Hippocampal formation (tissue), 2 donors: ENCODE results near the gene YAP1.

Experiments
- DNase-seq, 2 donors: peaks; one replicate each; lab custom pipeline; 2025; lab: John Stamatoyannopoulos, UW

Gene YAP1

GRCh38 chr11:102163368-102163767 is 53.1 kb downstream of the YAP1 start:
- no peak for DNase-seq

DNA sequence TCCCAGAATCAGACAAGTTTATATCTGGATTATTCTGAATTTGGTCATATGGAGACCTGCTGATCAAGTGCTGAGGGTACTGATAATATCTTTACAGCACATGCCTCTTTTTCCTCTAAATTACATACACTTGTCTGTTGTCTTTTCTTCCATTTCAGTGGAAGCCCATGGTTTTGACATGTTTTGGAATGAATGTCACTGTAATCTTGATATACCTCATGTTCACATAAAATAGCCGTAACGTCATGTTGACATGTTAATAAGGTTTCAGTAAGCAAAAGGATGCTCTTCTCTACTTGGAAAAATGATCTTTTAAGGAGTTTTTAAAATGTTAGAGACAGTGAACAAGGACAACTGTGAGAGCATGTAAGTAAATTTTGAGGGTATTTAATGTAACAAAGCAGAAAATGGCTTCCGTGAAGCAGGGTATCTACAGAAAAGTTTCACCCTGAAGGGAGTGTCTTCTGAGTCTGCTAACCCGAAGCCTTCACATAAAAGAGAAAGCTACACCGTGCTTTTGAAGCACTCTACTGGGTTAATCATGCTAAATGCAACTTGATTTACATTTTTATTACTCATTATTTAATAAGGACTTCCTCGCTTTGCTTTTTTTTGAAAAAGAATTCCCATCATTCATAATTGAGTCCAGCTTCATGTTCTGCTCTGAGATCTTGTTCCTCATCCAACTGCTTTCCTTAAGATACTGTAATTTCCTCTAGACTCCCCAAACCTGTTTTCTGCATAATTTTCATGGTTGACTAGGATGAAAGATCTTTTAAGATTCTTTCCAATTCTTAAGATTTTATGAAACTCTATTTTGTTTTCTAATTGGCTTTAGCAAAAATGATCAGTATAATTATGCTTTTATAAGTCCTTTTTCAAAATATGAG is 56.2 kb downstream of the YAP1 start:
- DNase-seq = no peak

- DNase-seq = no peak
These were observed 58.2 kb downstream of the YAP1 start for GRCh38 chr11:102168481-102168880.

- DNase-seq = no peak
These were observed 60.9 kb downstream of the YAP1 start for GRCh38 chr11:102171101-102171500.

- DNase-seq = no peak
These were observed 62.0 kb downstream of the YAP1 start for GRCh38 chr11:102172127-102172848.

DNA sequence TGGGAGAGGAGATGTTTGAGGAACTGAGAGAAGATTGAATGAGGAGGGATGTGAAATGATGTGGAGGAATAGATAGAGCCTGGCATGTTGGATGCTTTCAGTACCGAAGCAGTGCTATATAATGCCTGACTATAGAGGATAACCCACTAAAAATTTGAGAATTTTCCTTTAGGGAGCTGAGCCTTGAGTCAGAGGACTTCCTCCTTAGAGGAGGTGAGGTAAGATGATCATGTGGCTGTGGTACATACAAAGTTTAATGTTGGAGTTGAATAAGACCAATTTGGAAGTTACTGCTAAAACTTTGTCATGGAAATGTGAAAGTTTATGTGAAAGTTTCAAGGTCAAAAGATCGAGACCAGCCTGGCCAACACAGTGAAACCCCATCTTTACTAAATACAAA is 66.9 kb downstream of the YAP1 start:
- DNase-seq = no peak

DNA sequence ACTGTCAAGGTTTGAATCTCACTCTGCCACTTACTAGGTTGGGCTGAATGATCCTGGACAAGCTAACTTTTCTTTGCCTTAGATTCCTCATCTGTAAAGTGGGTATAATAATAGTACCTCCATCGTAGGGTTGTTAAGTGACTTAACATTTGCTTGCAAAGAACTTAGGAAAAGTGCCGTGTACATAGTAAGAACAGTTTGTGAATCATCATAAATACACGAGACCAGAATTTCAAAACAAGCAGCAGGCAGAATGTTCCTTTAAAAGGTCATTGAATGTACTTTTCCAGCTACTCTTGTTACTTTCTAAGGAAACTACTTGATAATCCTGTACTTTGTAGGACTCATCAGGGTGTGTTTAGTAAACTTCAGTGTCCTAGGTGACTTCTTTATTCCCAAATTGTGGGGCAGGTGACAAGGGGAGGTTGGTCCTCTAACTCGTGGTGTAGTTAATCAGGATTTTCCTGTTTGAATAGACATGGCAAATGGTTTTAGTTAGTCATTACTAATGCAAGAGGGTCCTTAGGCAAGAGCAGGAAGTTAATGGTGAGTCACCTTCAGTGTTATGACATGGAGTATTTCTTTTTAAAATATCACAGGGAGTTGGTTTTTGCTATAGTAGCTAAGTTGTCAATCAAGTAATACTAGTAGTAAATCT is 67.9 kb downstream of the YAP1 start:
- DNase-seq = no peak

GRCh38 chr11:102179371-102179770 is 69.1 kb downstream of the YAP1 start:
- no peak for DNase-seq

DNA sequence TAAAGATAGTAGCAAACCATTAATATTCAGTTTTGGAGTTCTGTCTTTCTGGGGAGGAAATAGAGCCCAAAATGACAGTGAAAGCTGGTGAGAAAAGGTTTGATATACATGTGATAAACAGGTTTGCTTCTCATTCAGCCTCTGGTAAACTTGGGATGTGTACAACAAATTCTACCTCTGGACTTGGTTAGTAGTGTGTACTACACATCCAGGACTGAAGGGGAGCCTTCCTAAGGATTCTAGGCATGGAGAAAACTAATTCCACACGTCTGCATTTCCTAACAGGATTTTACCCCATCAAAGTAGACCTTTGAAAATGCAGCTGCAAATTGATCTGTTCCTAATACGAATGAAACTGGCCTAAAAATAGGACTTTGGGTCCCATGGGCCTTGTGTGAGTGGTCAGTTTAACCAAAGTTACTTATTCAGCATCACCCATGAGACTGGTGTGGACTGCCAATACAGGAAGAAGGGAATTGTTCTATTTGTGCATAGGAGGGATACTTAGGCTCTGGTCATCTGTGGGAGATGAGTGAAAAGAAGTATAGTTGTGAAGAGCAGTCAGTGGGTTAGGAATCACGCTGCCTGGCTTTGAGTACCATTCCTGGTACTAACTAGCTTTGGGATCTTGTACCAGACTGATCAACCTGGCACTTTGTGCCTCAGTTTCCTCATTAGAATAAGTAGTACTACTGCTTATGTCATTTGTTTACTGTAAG is 74.2 kb downstream of the YAP1 start:
- no peak for DNase-seq

- DNase-seq = no peak
These were observed 76.4 kb downstream of the YAP1 start for GRCh38 chr11:102186551-102187191.

GRCh38 chr11:102187416-102188151 is 77.3 kb downstream of the YAP1 start:
- DNase-seq = no peak

GRCh38 chr11:102188488-102188887 is 78.2 kb downstream of the YAP1 start:
- no peak for DNase-seq

DNA sequence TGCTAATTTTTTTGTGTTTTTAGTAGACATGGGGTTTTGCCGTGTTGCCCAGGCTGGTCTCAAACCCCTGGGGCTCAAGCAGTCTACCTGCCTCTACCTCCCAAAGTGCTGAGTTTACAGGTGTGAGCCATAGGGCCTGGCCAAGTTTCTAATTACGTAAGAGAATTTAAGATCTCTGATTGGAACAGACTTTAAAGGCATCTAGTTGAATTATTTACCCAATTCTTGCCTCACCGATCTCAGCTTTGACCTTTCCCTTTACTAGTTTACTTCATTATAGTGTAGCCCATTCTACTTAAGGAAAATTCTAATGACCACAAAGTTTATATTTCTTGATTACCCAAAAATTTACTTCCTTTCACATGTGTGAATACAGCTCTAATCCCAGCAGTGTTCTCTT is 81.6 kb downstream of the YAP1 start:
- DNase-seq = no peak

GRCh38 chr11:102192349-102193066 is 82.3 kb downstream of the YAP1 start:
- DNase-seq = no peak

DNA sequence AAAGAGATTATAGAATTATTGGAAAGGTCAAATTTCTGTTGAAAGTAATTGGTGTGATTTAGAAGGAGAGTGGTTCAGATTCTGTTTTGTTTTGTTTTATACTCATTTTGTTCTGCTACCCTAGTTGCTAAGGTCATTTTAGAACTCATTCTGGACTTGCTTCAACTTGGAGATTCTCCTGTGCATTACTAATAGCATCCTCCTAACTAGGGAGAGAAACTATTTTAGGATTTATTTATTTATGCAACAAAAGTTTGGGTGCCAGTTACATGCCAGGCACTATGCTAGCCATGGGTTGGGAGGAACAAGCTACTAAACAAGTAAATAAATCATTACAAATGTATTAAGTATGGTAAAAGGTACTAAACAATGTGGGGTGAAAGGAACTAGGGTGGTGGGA is 84.0 kb downstream of the YAP1 start:
- DNase-seq = no peak

DNA sequence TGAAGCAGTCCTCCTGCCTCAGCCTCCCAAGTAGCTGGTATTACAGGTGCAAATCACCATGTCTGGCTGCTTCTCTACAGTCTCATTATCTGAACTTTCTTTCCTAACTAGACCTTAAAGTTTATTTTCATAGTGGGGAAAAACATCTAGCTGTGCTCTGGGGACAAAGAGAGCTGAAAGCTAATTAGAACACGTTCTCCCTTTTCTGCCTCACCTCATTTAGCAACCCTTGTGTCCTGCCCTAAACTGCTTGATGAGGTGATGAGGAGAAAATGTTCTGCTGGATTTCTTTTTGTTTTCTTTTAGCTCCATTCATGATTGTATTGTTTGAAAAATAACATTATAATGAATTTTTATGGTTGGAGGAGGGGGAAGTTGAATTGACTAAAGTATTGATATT is 84.7 kb downstream of the YAP1 start:
- no peak for DNase-seq

GRCh38 chr11:102196351-102196750 is 86.1 kb downstream of the YAP1 start:
- DNase-seq = no peak

- DNase-seq = no peak
These were observed 86.6 kb downstream of the YAP1 start for GRCh38 chr11:102196816-102197215.

- DNase-seq = peak in 1 of 2 donors; percentile 0
These were observed 87.5 kb downstream of the YAP1 start for GRCh38 chr11:102197670-102198139.

- DNase-seq = no peak
These were observed 89.4 kb downstream of the YAP1 start for GRCh38 chr11:102199673-102200072.
